Lung (tissue), 12 donors: ENCODE results near the gene CCNY. TPM values are rescaled to one million over a fixed set of nuclear protein-coding genes. Genes with fewer than 3 reads are reported as not detected.

ENCODE experiments used
- ATAC-seq: fragments of 200-7000 bp; cut with Tn5 transposase; one replicate; pipeline ENCODE4 v1.9.1; 2020; ENCODE audit warnings: moderate number of reproducible peaks; ENCODE audit not compliant: insufficient read depth, low FRiP score
- DNase-seq, 3 donors: peaks; one replicate each; pipeline ENCODE4 v3.0.0-alpha.2; 2013 to 2017
- H3K27ac ChIP-seq, 2 donors: one replicate each; pipeline ENCODE4 v1.5.1; 2013; ENCODE audit warnings: mild to moderate bottlenecking in 2 of 2, moderate library complexity in 2 of 2, control low read depth in 1 of 2, inconsistent platforms in 1 of 2, low read depth in 1 of 2, low read length in 1 of 2
- H3K27me3 ChIP-seq, 3 donors: one replicate each; pipeline ENCODE4 v1.5.1; 2013; ENCODE audit warnings: low read length in 2 of 3; ENCODE audit not compliant: control insufficient read depth in 3 of 3, insufficient read depth in 3 of 3
- H3K36me3 ChIP-seq, 4 donors: one replicate each; pipeline ENCODE4 v1.5.1; 2013; ENCODE audit warnings: low read length in 4 of 4, mild to moderate bottlenecking in 1 of 4, moderate library complexity in 1 of 4; ENCODE audit not compliant: control insufficient read depth in 4 of 4, insufficient read depth in 4 of 4
- H3K4me1 ChIP-seq, 5 donors: one replicate each; pipeline ENCODE4 v1.5.1; 2013; ENCODE audit warnings: low read length in 5 of 5, mild to moderate bottlenecking in 2 of 5, moderate library complexity in 1 of 5; ENCODE audit not compliant: control insufficient read depth in 5 of 5, insufficient read depth in 5 of 5
- H3K4me3 ChIP-seq: one replicate; pipeline ENCODE4 v1.5.1; 2013; ENCODE audit warnings: mild to moderate bottlenecking, control low read depth, moderate library complexity
- H3K9ac ChIP-seq, 2 donors: one replicate each; pipeline ENCODE4 v1.5.1; 2013; ENCODE audit warnings: low read length in 2 of 2, control low read depth in 1 of 2; ENCODE audit not compliant: insufficient read depth in 1 of 2
- H3K9me3 ChIP-seq, 4 donors: one replicate each; pipeline ENCODE4 v1.5.1; 2013; ENCODE audit warnings: low read length in 3 of 4, mild to moderate bottlenecking in 1 of 4, moderate library complexity in 1 of 4; ENCODE audit not compliant: control insufficient read depth in 4 of 4, insufficient read depth in 3 of 4
- CTCF ChIP-seq: IDR thresholded peaks from 2 replicates; pipeline ENCODE4 v1.5.1; 2012; ENCODE audit warnings: mild to moderate bottlenecking; ENCODE audit errors: control extremely low read depth, extremely low read depth
- WGBS, 2 donors: extraction: QIAGEN DNeasy Blood & Tissue Kit; methylation state at CpG; one replicate each; pipeline ENCODE4 v1.1.7; 2013; 5-methylcytosine and 5-hydroxymethylcytosine counted together
- polyA plus RNA-seq, 2 donors: library from polyadenylated mRNA; stranded (reverse); fragments of 200-250 nt; gene quantifications; one replicate each; pipeline ENCODE4 v1.2.1, GENCODE V29; 2013
- total RNA-seq, 2 donors: library from RNA; depleted of rRNA in 1 of 2; stranded (reverse); fragments of >200 nt in 1 of 2; gene quantifications; one replicate each; pipeline ENCODE4 v1.2.1, GENCODE V29; 2014 to 2021
- donor health status: control.
- donor health status: control.
- donor health status: Bipolar disorder and iron deficiency.
- donor health status: healthy.
- donor health status: DM: yes; HTN: yes; CAD: no.

The CCNY gene
- total and polyA plus RNA-seq, 4 donors, result 26.6 to 63.0 (median 38.8) TPM

GRCh38 chr10:35367107-35367859 lies 31.0 kb downstream of the CCNY start:
- DNase-seq (no peak), ATAC-seq (no peak)
- no peak overlapping the region for H3K9ac ChIP-seq
- peaks cover 0 to 33% (median 9%) of the 10 kb centered on the region in 5 donors for H3K4me1 ChIP-seq
- no peak for TF ChIP-seq CTCF
- no peaks in the 10 kb centered on the region for H3K36me3 ChIP-seq
- no peaks in the 10 kb centered on the region for H3K9me3 ChIP-seq
- WGBS, 2 donors, result 93% methylated on average over 4 of the region's 4 CpGs
- H3K27ac ChIP-seq, result no peak overlapping the region
- no peaks in the 10 kb centered on the region for H3K27me3 ChIP-seq
- H3K4me3 ChIP-seq, result no peak overlapping the region

GRCh38 chr10:35367982-35368381 lies 31.7 kb downstream of the CCNY start:
- DNase-seq, result no peak
- 85 to 89% methylated on average over 4 of the region's 4 CpGs for WGBS, 2 donors
- H3K9me3 ChIP-seq, result no peaks in the 10 kb centered on the region
- no peak for ATAC-seq
- TF ChIP-seq CTCF, result no peak
- no peak overlapping the region for H3K4me3 ChIP-seq
- H3K27me3 ChIP-seq, result no peaks in the 10 kb centered on the region
- H3K4me1 ChIP-seq, result peaks cover 0 to 33% (median 9%) of the 10 kb centered on the region in 5 donors
- H3K9ac ChIP-seq, result no peak overlapping the region
- no peak overlapping the region for H3K27ac ChIP-seq
- H3K36me3 ChIP-seq, result no peaks in the 10 kb centered on the region

- peak overlapping the region; percentile 43 to 70 for H3K27ac ChIP-seq
- no peak for ATAC-seq
These were observed 32.3 kb downstream of the CCNY start for GRCh38 chr10:35368485-35369048.

More at GRCh38 chr10:35368485-35369048, 32.3 kb downstream of the CCNY start:
- no peak for DNase-seq
- H3K9me3 ChIP-seq, result no peaks in the 10 kb centered on the region
- H3K4me3 ChIP-seq, result no peak overlapping the region
- H3K9ac ChIP-seq, result no peak overlapping the region
- WGBS, 2 donors, result 62 to 78% methylated on average over 11 of the region's 11 CpGs
- peaks cover 0 to 39% (median 9%) of the 10 kb centered on the region in 5 donors for H3K4me1 ChIP-seq
- no peak for TF ChIP-seq CTCF
- H3K27me3 ChIP-seq, result no peaks in the 10 kb centered on the region
- H3K36me3 ChIP-seq, result no peaks in the 10 kb centered on the region
